ENCODE measurements around the gene ZFYVE21.

- TF ChIP-seq E2F5 (CRISPR knock-in tag; IDR thresholded peaks at IDR 0.05) (no peak), ATF3 (CRISPR knock-in tag; conservative IDR thresholded peaks at IDR 0.05) (no peak), CTCF (IDR thresholded peaks at IDR 0.05) (no peak), E2F1 (CRISPR knock-in tag; IDR thresholded peaks at IDR 0.05) (no peak), TEAD1 (CRISPR knock-in tag; IDR thresholded peaks at IDR 0.05) (no peak), ELF4 (CRISPR knock-in tag; IDR thresholded peaks at IDR 0.05; ENCODE audit: low read depth) (no peak), MAX (CRISPR knock-in tag; IDR thresholded peaks at IDR 0.05) (no peak), ZNF423 (CRISPR knock-in tag; IDR thresholded peaks at IDR 0.05) (no peak), NR1H2 (CRISPR knock-in tag; IDR thresholded peaks at IDR 0.05) (no peak)
These were observed 18.7 kb downstream of the ZFYVE21 start for GRCh38 chr14:103734081-103734888.
